Measurements from ENCODE around the gene CCDC85A. TPM values are rescaled to one million over a fixed set of nuclear protein-coding genes. Genes with fewer than 3 reads are reported as not detected.

The CCDC85A gene
- total RNA-seq, 5 donors from 2014 or later (not counting 1 experiment from before 2014, with no cell fraction given) = not detected

GRCh38 chr2:56410140-56410539 is 226.3 kb downstream of the CCDC85A start:
- CTCF ChIA-PET = no interaction called here
- ATAC-seq (replicated peaks in 1 of 4) (no peak), DNase-seq (no peak)
- Histone ChIP-seq H3K9me3 (no peaks in the 10 kb centered on the region), H3K4me3 (ENCODE audit: control insufficient read depth in 1 of 2, extremely low read depth in 1 of 2, low read length in 1 of 2) (no peak overlapping the region), H3K36me3 (ENCODE audit: control insufficient read depth in 2 of 2, extremely low read depth in 1 of 2, insufficient read depth in 1 of 2, low read length in 1 of 2) (no peaks in the 10 kb centered on the region), H3K27ac (ENCODE audit: low read length) (no peak overlapping the region), H3K4me1 (ENCODE audit: control insufficient read depth in 1 of 2, extremely low read depth in 1 of 2, insufficient read depth in 2 of 2, low read length in 2 of 2) (no peaks in the 10 kb centered on the region), H3K27me3 (replicated peaks in 1 of 2; ENCODE audit: control insufficient read depth in 2 of 2, extremely low read depth in 1 of 2, insufficient read depth in 2 of 2, low read length in 1 of 2) (no peaks in the 10 kb centered on the region)
- Mint-ChIP-seq H3K27me3 (no peaks in the 10 kb centered on the region), H3K27ac (no peak overlapping the region), H3K4me1 (no peaks in the 10 kb centered on the region), H3K4me3 (no peak overlapping the region), H3K9me3 (peaks cover 5 to 36% (median 10%) of the 10 kb centered on the region in 3 donors), H3K36me3 (no peaks in the 10 kb centered on the region)
- POLR2A ChIA-PET = no interaction called here
- WGBS (ENCODE audit: insufficient coverage) = no CpG with 5 or more reads among the region's 1 CpG

DNA sequence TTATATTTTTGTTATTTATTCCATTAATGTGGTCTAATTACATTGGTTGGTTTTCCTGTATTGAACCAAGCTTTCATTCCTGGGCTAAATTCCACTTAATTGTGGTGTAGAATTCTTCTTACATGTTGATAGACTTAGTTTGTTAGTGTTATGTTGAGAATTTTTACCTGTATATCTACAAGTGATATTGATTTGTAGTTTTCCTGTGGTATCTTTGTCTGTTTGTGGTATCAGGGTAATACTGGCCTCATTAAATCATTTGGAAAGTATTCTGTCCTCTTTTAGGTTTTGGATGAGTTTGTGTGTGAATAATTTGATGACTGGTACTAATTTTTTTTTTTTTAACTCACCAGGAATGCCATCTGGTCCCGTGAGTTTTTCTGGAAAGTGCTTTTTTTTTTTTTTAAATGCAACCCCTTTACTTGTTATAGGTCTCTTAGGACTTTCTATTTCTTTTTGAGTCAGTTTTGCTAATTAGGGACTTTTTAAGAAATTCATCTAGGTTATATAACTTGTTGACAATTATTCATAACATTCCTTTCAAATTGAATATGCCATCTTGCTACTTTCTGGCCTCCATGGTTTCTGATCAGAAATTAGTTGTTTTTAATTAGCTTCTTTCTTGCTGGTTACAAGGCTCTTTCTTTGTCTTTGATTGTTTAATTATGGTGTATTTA is 232.8 kb downstream of the CCDC85A start:
- Mint-ChIP-seq H3K36me3 (no peaks in the 10 kb centered on the region), H3K27me3 (no peaks in the 10 kb centered on the region), H3K9me3 (peaks cover 11 to 25% (median 18%) of the 10 kb centered on the region in 3 donors), H3K4me3 (no peak overlapping the region), H3K4me1 (no peaks in the 10 kb centered on the region), H3K27ac (no peak overlapping the region)
- ChIA-PET CTCF (no interaction called here), POLR2A (no interaction called here)
- H3K36me3 ChIP-seq (ENCODE audit: control insufficient read depth in 2 of 2, extremely low read depth in 1 of 2, insufficient read depth in 1 of 2, low read length in 1 of 2) = no peaks in the 10 kb centered on the region
- ATAC-seq (replicated peaks in 1 of 4) = no peak
- no CpG with 5 or more reads among the region's 1 CpG for WGBS (ENCODE audit: insufficient coverage)
- H3K4me3 ChIP-seq (ENCODE audit: control insufficient read depth in 1 of 2, extremely low read depth in 1 of 2, low read length in 1 of 2) = no peak overlapping the region
- H3K27me3 ChIP-seq (replicated peaks in 1 of 2; ENCODE audit: control insufficient read depth in 2 of 2, extremely low read depth in 1 of 2, insufficient read depth in 2 of 2, low read length in 1 of 2) = no peaks in the 10 kb centered on the region
- no peaks in the 10 kb centered on the region for H3K4me1 ChIP-seq (ENCODE audit: control insufficient read depth in 1 of 2, extremely low read depth in 1 of 2, insufficient read depth in 2 of 2, low read length in 2 of 2)
- no peaks in the 10 kb centered on the region for H3K9me3 ChIP-seq
- H3K27ac ChIP-seq (ENCODE audit: low read length) = no peak overlapping the region
- no peak for DNase-seq
